HuH-7.5 (cell line): Measurements from ENCODE around the gene CCDC187.
"Not testable (repeated sequence)": the region's sequence is repeated elsewhere in the genome, so short reads cannot be mapped to it uniquely, and the experiment has no call there.

Experiments
- DNase-seq: peaks from one replicate; pipeline ENCODE4 v3.0.0; 2011; ENCODE audit warnings: low spot score

CCDC187 gene

DNA sequence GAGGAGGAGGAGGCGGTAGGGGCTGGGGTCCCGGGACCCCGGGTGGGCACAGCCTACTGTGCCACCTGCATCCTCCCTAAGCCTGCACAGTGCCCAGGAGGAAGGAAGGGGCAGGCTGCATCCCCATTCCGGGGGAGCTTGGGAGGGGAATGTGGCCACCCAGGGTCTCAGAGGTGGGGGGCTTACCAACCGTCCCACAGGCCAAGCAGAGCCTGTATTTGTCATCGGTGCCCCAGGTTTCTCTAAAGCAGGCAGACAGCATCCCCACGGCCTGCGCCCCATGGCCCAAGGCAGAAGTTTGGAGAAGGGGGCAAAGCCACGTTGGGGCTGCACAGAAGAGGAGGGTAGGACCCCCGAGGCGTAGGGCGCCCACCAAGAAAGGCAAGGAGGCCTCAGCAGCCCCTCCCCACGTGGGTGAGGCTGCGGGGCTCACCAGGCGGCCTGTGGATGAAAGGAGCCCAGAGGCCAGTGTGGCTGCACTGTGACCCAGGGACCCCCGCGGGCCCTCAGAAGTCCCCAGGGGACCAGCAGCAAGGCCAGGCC lies 22.9 kb upstream of the CCDC187 start:
- no peak for DNase-seq

DNA sequence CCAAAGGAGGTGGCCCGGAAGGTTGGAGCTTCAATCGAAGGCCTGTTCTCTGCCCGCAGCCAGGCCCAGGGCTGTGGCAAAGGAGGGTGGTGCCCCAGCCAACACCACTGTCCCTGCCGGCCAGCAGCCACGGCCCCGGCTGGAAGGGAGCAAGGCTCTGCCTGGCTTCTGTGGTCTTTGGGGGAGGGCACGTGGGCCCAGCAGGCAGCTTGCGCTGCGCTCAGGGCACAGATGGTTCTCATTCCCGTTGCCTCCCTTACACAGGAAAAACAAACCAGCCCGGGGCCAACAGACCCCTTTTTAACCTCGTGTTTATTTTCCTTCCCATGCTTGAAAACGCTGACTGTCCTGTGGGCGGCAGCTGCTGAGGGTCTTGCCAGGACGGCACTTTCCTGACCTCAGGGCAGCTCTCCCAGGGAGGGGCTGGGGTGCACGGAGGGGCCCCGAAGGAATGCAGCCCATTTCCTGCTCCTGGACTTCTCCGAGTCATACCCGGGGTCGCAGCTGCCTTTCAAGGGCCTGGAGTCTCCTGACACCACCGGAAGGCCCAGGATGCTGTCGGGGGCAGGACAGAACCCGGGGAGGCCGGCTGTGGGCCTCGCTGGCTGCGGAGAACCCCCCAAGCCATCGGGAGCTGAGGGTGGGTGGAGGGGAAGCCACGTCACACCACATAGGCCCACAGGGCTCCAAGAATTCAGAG lies 22.3 kb upstream of the CCDC187 start:
- no peak for DNase-seq

GRCh38 chr9:136325358-136325757 lies 21.5 kb upstream of the CCDC187 start:
- DNase-seq: no peak

GRCh38 chr9:136324501-136325300 lies 20.8 kb upstream of the CCDC187 start:
- no peak for DNase-seq

DNA sequence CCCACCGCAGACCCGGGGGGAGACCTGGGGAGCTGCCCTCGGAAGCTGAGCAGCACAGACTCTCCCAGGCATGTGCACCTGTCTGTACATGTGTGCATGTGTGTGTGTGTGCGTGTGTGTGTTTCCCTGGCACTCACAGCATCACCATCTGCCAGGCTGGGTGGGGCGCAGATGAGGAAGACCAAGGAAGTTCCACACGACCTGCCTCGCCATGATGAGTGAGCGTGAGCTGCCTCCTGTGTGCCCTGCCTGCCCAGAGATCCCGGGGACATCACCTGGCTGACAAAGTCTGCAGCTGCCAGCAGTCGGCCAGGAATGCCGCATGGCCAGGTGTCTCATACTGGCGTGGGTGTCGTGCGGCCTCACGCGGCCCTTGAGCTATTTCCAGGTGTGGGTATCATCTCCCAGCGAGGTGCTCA lies 19.5 kb upstream of the CCDC187 start:
- DNase-seq: no peak

DNA sequence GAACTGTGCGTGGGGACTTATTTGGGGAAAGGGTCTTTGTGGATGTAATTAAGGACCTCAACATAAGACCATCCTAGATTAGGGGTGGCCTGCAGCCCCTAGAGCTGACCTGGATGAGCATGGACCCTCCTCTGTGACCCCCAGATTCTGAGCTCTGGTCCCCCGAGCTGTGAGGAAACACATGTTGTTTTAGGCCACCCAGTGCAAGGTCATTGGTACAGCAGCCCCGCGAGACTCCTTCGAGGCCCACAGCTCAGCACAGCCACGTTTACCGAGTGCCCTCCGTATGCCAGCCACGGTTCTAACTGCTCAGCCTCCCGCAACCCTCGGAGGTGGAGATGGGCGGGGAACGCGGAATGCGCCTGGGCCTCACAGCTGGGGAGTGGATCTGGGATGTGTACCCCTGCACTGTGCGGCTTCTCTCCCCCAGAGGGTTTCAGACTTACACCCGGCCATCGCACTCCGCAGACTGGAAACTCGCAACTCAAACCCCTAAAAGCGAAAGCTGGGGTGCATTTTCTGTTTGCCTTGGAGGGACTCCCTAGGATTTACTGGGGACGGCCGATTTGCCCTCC lies 18.9 kb upstream of the CCDC187 start:
- no peak for DNase-seq

GRCh38 chr9:136321561-136321960 lies 17.7 kb upstream of the CCDC187 start:
- no peak for DNase-seq

DNA sequence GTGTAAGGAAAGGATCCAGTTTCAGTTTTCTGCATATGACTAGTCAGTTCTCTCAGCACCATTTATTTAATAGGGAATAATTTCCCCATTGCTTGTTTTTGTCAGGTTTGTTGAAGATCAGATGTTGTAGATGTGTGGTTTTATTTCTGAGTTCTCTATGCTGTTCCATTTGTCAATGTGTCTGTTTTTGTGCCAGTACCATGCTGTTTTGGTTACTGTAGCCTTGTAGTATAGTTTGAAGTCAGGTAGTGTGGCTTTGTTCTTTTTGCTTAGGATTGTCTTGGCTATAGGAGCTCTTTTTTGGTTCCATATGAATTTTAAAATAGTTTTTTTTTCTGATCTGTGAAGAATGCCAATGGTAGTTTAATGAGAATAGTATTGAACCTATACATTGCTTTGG lies 17.1 kb upstream of the CCDC187 start:
- not testable (repeated sequence) for DNase-seq

GRCh38 chr9:136319955-136320354 lies 16.1 kb upstream of the CCDC187 start:
- DNase-seq: not testable (repeated sequence)

GRCh38 chr9:136319244-136319643 lies 15.3 kb upstream of the CCDC187 start:
- not testable (repeated sequence) for DNase-seq

GRCh38 chr9:136318776-136319241 lies 14.9 kb upstream of the CCDC187 start:
- no peak for DNase-seq

GRCh38 chr9:136318111-136318775 lies 14.3 kb upstream of the CCDC187 start:
- DNase-seq: no peak

DNA sequence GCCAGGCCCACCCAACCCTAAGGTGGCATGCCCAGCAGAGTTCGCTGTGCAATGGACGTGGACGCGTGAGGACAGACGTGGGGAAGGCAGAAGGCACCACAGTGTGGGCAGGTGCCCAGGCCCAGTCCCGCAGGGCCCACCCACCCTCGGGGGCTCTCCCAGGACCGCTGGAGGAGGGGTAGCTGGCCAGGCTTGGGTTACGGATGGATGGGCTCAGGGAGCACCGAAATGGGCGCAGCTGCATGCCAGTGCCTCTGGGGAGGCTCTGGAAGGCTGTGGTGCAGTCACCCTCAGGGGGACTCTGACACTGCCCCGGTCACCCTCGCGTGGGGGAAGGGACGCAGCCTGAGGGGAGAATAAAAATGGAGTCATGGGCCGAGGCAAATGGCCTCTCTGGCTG lies 13.8 kb upstream of the CCDC187 start:
- no peak for DNase-seq

DNA sequence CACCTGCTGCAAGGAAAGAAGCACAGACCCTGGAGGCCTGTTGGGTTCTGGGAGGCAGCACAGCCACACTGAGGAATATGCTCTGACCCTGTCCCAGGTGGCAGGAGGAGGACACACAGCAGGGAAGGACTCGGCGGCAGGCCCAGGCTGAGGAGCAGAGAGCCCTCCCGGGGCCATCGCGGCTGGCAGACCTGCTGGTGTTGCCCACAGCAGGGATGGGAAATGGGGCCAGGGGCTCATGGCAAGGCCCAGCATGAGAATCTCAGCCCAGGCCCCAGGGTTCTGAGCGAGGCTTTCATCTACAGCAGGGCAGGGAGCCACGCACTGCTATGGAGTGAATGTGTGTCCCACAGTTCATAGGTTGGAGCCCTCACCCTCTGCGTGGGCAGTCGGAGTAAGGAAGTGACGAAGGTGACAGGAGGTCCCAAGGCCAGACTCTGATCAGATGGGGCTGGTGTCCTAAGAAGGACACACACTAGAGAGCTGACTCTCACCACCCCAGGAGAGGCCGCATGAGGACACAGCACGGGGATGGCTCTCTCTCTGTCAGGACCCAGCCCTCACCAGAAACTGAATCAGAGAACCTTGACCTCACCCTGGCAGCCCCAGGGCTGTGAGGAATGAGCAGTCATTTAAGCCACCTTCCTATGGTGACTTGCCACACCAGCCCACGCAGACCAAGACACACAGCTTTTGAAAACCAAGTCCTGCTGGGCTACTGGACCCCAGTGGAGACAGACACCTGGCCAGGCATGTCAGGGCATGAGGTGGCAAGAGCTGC lies 13.2 kb upstream of the CCDC187 start:
- no peak for DNase-seq

GRCh38 chr9:136316271-136316751 lies 12.4 kb upstream of the CCDC187 start:
- DNase-seq: no peak

- no peak for DNase-seq
Observed at GRCh38 chr9:136314944-136315343, 11.1 kb upstream of the CCDC187 start.

GRCh38 chr9:136314056-136314416 lies 10.1 kb upstream of the CCDC187 start:
- no peak for DNase-seq

DNA sequence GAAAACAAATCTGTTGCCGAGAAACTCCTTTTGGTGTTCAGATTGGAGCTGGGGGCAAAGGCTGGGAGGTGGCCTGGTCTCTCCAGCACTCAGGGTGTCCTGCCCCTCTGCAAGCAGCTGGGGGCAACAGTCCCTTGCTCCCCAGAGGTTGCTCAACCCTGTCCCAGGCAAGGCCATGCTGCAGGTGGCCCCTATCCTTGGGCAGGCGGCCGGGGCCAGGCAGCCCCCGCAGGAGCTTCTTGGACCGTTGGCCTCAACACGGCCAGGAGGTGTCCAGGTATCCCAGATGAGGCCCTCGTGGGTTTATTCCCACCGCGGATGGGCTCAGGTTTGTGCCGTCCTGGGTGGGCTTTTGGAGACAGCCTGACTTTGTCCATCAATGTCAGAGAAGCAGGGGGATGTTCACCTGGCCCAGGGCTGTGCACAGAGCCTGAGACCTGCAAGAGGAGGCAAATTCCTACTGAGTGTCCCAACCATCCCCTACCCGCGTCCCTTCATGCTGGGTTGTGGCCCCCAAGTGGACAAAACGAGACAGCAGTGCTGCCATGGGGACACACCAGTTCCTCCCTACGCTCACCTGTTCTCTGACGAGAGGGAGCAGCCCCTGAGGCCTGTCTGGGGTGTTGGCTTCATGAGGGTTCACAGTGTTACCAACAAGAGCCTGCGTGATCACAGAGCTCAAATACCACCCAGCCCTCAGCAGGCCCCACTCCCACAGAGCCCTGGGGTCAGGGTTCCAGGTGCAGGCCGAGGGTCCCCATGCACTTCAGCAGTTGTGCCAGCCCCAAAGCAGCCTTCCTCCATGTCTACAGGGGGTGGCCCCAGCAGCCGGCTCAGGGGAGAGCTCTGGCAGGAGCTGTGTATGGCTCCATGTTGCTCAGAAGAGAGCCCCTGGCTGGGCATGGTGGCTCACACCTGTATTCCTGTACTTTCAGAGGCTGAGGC lies 9.5 kb upstream of the CCDC187 start:
- no peak for DNase-seq

GRCh38 chr9:136312436-136312835 lies 8.5 kb upstream of the CCDC187 start:
- DNase-seq: peak; percentile 80

DNA sequence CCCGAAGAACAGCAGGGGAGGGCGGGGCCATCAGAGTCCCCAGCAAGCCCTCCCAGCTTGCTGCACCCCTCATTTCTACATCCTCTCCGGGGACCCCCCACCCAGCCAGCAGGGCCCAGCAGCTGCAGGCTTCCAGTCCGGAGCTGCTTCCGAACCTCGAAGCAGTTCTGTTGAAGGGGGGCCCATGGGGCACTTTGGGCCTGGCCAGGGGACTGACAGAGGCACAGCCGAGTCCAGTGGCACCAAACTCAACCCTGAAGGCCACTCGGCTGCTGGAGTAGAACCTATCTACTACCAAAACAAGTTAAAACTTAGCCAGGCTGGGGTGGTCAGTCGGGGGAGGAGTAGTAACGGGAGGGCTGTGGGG lies 8.1 kb upstream of the CCDC187 start:
- no peak for DNase-seq
